ENCODE results near the gene TRIM26.

DNA sequence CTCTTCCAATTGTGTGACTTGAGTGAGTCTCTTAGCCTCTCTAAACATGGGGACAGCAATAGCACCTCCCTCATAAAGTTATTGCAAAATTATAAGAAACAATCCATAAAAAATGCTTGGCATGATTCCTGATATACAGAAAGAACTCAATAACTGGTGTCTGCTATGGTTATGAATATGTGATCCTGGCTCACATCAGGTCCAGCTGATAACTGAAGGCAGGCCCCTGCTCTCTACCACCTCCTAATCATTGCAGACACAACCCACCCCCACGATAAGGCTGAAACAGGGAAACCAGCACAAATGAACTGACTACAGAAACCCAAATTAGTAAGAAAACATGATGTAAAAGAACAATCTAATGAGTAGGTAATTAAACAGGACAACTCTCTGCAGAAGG is 44.5 kb downstream of the TRIM26 start:
- TF ChIP-seq, protein P1, sequence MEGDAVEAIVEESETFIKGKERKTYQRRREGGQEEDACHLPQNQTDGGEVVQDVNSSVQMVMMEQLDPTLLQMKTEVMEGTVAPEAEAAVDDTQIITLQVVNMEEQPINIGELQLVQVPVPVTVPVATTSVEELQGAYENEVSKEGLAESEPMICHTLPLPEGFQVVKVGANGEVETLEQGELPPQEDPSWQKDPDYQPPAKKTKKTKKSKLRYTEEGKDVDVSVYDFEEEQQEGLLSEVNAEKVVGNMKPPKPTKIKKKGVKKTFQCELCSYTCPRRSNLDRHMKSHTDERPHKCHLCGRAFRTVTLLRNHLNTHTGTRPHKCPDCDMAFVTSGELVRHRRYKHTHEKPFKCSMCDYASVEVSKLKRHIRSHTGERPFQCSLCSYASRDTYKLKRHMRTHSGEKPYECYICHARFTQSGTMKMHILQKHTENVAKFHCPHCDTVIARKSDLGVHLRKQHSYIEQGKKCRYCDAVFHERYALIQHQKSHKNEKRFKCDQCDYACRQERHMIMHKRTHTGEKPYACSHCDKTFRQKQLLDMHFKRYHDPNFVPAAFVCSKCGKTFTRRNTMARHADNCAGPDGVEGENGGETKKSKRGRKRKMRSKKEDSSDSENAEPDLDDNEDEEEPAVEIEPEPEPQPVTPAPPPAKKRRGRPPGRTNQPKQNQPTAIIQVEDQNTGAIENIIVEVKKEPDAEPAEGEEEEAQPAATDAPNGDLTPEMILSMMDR (IDR thresholded peaks at IDR 0.05), result no peak
- TF ChIP-seq POLR2A (IDR thresholded peaks at IDR 0.05), result no peak
